Calu3 (cell line): ENCODE measurements around the gene AKIRIN1. TPM values are rescaled to one million over a fixed set of nuclear protein-coding genes. Genes with fewer than 3 reads are reported as not detected.
"Not testable (repeated sequence)": the region's sequence is repeated elsewhere in the genome, so short reads cannot be mapped to it uniquely, and the experiment has no call there.

Experiments used
- BruUV-seq: library from RNA; stranded (reverse); fragments of 400-500 nt; replicated peaks from 2 replicates; lab custom pipeline; 2021; lab: Mats Ljungman, UMichigan
- CTCF ChIA-PET: fragments of 300-600 bp; sonication (Branson Sonifier 250); formaldehyde crosslinking; loops from one replicate; lab custom pipeline; 2022; ENCODE audit warnings: antibody characterized with exemption; lab: Charles Lee
- DNase-seq: peaks from one replicate; pipeline ENCODE4 v3.0.0; 2022
- H3K27ac Mint-ChIP-seq: one replicate; pipeline ENCODE4 v1.8.0; 2022; ENCODE audit warnings: mixed read lengths; ENCODE audit not compliant: unreplicated experiment
- H3K27me3 Mint-ChIP-seq: one replicate; pipeline ENCODE4 v1.8.0; 2022; ENCODE audit warnings: mixed read lengths; ENCODE audit not compliant: unreplicated experiment
- H3K36me3 Mint-ChIP-seq: one replicate; pipeline ENCODE4 v1.8.0; 2022; ENCODE audit warnings: mild to moderate bottlenecking, moderate library complexity, mixed read lengths; ENCODE audit not compliant: insufficient read depth, unreplicated experiment
- H3K4me1 Mint-ChIP-seq: one replicate; pipeline ENCODE4 v1.8.0; 2022; ENCODE audit warnings: mild to moderate bottlenecking, low read depth, mixed read lengths; ENCODE audit not compliant: unreplicated experiment
- H3K4me3 Mint-ChIP-seq: one replicate; pipeline ENCODE4 v1.8.0; 2022; ENCODE audit warnings: mild to moderate bottlenecking, low read depth, moderate library complexity, mixed read lengths; ENCODE audit not compliant: unreplicated experiment
- H3K9me3 Mint-ChIP-seq: one replicate; pipeline ENCODE4 v1.8.0; 2022; ENCODE audit warnings: low read depth, mixed read lengths; ENCODE audit not compliant: unreplicated experiment
- CTCF ChIP-seq: fragments of 200-600 bp; IDR thresholded peaks from one replicate; pipeline ENCODE4 v1.8.0; 2022; ENCODE audit warnings: antibody characterized with exemption; ENCODE audit not compliant: unreplicated experiment
- intact Hi-C: fragments of 100-400 bp; cut with micrococcal nuclease; formaldehyde crosslinking; loops from one replicate; pipeline ENCODE4 v1.10.0; 2022; ENCODE audit not compliant: unreplicated experiment
- total RNA-seq: library from RNA; stranded (reverse); gene quantifications from 2 replicates; pipeline ENCODE4 v1.2.3, GENCODE V29; 2022

Gene AKIRIN1
- total RNA-seq, 1 experiment from 2014 or later: 69.1 TPM

- no TSS peak for BruUV-seq
- DNase-seq: no peak
- Mint-ChIP-seq H3K4me1 (no peaks in the 10 kb centered on the region), H3K27me3 (no peaks in the 10 kb centered on the region), H3K27ac (no peak overlapping the region), H3K4me3 (no peak overlapping the region), H3K36me3 (no peaks in the 10 kb centered on the region), H3K9me3 (no peaks in the 10 kb centered on the region)
- TF ChIP-seq CTCF: no peak
- intact Hi-C loops: no loop called here
- CTCF ChIA-PET: no interaction called here
These were observed 58.9 kb downstream of the AKIRIN1 start for GRCh38 chr1:39050001-39050400.

- H3K36me3 Mint-ChIP-seq, H3K9me3 Mint-ChIP-seq, H3K27ac Mint-ChIP-seq, intact Hi-C loops, BruUV-seq, DNase-seq, H3K27me3 Mint-ChIP-seq, H3K4me3 Mint-ChIP-seq, H3K4me1 Mint-ChIP-seq: not testable (repeated sequence)
- CTCF ChIA-PET: interaction anchor here (0.6 kb wide), 1 partner anchor 19 kb away, joined by 3 read pairs; no protein-coding TSS in a partner anchor
These were observed 60.2 kb downstream of the AKIRIN1 start for GRCh38 chr1:39051193-39051850.

GRCh38 chr1:39051956-39052355, 60.9 kb downstream of the AKIRIN1 start:
- Mint-ChIP-seq H3K4me3 (no peak overlapping the region), H3K9me3 (no peaks in the 10 kb centered on the region), H3K27ac (no peak overlapping the region), H3K4me1 (no peaks in the 10 kb centered on the region), H3K36me3 (no peaks in the 10 kb centered on the region), H3K27me3 (no peaks in the 10 kb centered on the region)
- TF ChIP-seq CTCF: no peak
- intact Hi-C loops: no loop called here
- BruUV-seq: no TSS peak
- DNase-seq: no peak
- CTCF ChIA-PET: no interaction called here

- H3K9me3 Mint-ChIP-seq, H3K4me1 Mint-ChIP-seq, DNase-seq, H3K27ac Mint-ChIP-seq, BruUV-seq, intact Hi-C loops, CTCF ChIA-PET, H3K4me3 Mint-ChIP-seq, H3K36me3 Mint-ChIP-seq, H3K27me3 Mint-ChIP-seq: not testable (repeated sequence)
These were observed 64.2 kb downstream of the AKIRIN1 start for GRCh38 chr1:39055213-39055710.

Other genes starting within 250 kb of the AKIRIN1 start
- gene RRAGC, start 131.5 kb upstream of the AKIRIN1 start, total RNA-seq: 23.7 and 25.9 TPM in 2 replicates
- 25.9 and 33.2 TPM in 2 replicates for gene MYCBP, start 117.9 kb upstream of the AKIRIN1 start, total RNA-seq
- gene GJA9, start 109.7 kb upstream of the AKIRIN1 start, total RNA-seq: 0.56 TPM in 1 of 2 replicates, not detected in the other
- gene RHBDL2, start 49.4 kb upstream of the AKIRIN1 start, total RNA-seq: 9.4 and 10.9 TPM in 2 replicates
- gene NDUFS5, start 35.1 kb downstream of the AKIRIN1 start, total RNA-seq: 154 and 170 TPM in 2 replicates
- 701 and 705 TPM in 2 replicates for gene MACF1, start 213.4 kb downstream of the AKIRIN1 start, total RNA-seq